HG02759 (cell line): ENCODE data around the gene EHD2.
"Not testable (repeated sequence)": the region's sequence is repeated elsewhere in the genome, so short reads cannot be mapped to it uniquely, and the experiment has no call there.

Source experiments
- ATAC-seq: cut with Tn5 transposase; IDR thresholded peaks from one replicate; pipeline ENCODE4 v1.9.1; 2021; ENCODE audit warnings: mild to moderate bottlenecking, moderate library complexity; ENCODE audit not compliant: unreplicated experiment

EHD2 gene, protein sequence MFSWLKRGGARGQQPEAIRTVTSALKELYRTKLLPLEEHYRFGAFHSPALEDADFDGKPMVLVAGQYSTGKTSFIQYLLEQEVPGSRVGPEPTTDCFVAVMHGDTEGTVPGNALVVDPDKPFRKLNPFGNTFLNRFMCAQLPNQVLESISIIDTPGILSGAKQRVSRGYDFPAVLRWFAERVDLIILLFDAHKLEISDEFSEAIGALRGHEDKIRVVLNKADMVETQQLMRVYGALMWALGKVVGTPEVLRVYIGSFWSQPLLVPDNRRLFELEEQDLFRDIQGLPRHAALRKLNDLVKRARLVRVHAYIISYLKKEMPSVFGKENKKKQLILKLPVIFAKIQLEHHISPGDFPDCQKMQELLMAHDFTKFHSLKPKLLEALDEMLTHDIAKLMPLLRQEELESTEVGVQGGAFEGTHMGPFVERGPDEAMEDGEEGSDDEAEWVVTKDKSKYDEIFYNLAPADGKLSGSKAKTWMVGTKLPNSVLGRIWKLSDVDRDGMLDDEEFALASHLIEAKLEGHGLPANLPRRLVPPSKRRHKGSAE

DNA sequence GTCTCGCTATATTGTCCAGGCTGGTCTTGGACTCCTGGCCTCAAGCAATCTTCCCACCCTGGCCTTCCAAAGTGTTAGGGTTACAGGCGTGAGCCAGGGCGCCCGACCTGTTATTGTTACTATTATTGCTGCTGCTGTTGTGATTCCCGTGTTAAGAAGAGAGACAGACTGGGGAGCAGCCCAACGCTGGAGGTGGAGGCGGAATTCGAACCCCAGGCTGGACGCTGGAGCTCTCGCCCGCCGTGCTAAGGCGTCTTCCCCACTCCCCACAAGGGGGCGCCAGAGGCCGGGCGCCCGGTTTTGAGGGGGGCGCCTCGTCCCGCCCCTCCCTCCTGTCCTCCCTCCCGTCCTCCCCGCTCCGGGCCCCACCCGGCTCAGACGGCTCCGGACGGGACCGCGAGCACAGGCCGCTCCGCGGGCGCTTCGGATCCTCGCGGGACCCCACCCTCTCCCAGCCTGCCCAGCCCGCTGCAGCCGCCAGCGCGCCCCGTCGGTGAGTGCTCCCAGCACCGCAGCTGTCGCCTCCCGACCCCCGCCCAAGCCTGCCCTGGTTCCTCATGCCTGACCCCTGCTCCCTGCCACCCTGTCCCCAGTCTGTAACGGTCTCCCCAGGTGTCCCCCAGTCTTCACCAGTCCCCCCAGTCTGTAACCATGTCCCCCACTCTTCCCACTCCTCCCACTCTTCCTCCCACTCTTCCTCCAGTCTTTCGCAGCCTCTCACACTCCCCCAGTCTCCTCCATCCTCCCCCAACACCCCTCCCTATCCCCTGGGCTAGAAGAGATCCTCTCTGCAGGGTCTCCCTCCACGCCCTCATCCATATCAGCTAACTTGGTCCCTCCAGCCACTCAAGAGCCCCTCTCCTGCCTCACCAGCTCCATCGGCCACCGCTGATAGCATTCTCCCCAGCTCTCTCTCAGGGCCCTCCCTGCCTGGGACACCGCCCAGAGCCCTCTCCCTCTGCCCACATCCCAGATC is at the start of gene EHD2:
Gene EHD2, plus strand, starts transcription at position 377 of the 976 bp plus-strand sequence. CDS start 3,191 bp downstream, outside the sequence.
- ATAC-seq, result no peak

DNA sequence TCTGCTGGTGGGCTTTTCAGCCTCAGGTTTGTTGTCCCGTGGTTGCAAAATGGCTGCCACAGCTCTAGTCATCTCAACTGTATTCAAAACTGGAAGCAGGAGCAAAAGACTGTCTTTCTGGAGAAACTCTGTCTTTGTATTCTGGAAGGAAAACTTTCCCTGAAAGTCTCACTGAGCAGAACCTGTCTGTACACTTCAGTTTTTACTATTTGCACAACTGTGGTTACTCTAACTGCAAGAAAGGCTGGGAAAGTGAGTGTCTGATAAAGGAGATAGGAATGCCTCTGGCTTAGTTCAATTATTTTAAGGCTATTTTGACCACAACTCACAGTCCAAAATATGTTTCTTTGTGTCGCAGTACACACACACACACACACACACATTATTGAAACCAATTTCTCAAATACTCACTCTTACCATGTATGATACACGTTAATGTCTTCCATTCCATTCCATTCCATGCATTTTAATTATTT is 49.7 kb upstream of the EHD2 start:
- no peak for ATAC-seq

GRCh38 chr19:47663911-47664771 is 49.1 kb upstream of the EHD2 start:
- no peak for ATAC-seq

DNA sequence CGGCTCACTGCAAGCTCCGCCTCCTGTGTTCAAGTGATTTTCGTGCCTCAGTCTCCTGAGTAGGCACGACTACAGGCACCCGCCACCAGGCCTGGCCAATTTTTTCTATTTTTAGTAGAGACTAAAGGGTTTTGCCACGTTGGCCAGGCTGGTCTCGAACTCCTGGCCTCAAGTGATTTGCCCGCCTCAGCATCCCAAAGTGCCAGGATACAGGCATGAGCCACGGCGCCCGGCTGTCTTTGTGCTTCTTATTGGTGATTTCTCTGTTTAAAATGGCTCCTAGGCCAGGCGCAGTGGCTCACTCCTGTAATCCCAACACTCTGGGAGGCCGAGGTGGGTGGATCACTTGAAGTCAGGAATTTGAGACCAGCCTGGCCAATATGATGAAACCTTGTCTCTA is 44.7 kb upstream of the EHD2 start:
- ATAC-seq, result not testable (repeated sequence)

- ATAC-seq, result no peak
These were observed 42.5 kb upstream of the EHD2 start for GRCh38 chr19:47670736-47671135.

GRCh38 chr19:47671499-47671898 is 41.7 kb upstream of the EHD2 start:
- ATAC-seq, result no peak

DNA sequence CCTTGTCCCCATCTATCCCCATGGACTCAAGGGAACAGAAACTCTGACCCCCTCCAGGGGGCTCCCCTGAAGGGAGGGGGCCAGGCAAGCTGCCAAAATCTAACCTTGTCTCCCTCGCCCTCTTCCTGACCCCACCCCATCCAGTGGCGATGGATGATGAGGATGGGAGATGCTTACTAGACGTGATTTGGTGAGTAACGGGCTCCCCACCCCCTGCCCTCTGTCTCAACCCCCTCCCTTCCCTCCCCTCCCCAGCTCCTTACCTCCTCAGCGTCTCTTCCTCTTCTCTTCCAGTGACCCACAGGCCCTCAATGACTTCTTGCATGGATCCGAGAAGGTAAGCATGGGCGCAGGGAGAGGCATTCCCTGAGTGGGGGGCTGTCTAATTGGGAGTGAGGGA is 39.8 kb upstream of the EHD2 start:
- ATAC-seq, result no peak

DNA sequence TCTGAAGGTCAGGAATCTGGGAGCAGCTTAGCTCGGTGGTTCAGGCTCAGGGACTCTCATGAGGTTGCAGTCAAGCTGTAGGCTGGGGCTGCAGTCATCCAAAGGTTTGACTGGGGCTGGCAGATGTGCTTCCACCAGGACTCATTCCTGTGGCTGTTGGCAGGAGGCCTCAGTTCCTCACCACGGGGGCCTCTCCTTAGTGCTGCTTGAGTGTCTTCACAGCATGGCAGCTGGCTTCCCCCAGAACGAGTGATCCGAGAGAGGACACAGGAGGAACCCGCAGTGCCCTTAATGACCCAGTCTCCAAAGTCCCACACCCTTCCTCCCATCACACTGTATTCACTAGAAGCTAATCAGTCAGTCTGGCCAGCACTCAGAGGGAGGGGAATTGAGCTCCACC is 38.7 kb upstream of the EHD2 start:
- no peak for ATAC-seq

- ATAC-seq, result no peak
These were observed 38.0 kb upstream of the EHD2 start for GRCh38 chr19:47675271-47675670.

- no peak for ATAC-seq
These were observed 37.4 kb upstream of the EHD2 start for GRCh38 chr19:47675859-47676258.

DNA sequence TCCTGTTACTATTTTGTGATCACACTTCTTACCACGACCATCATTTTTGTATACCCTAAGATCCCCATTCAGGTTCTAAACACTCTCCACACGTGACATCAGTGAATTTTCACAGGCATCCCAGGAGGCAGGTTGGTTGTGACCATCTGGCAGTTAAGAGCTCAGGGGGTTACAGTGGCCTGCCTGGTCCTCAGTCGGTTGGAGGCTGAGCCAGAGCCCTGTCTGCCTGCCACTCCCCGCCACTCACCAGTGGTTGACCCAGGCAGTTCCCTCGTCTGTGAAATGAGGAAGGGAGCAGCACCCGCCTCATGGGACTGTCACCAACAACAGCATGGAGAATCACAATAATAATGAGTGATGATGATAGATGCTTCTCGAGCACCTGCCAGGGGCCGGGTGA is 36.4 kb upstream of the EHD2 start:
- no peak for ATAC-seq

GRCh38 chr19:47679251-47679900 is 33.8 kb upstream of the EHD2 start:
- ATAC-seq, result no peak

GRCh38 chr19:47679922-47680857 is 33.0 kb upstream of the EHD2 start:
- ATAC-seq, result no peak

DNA sequence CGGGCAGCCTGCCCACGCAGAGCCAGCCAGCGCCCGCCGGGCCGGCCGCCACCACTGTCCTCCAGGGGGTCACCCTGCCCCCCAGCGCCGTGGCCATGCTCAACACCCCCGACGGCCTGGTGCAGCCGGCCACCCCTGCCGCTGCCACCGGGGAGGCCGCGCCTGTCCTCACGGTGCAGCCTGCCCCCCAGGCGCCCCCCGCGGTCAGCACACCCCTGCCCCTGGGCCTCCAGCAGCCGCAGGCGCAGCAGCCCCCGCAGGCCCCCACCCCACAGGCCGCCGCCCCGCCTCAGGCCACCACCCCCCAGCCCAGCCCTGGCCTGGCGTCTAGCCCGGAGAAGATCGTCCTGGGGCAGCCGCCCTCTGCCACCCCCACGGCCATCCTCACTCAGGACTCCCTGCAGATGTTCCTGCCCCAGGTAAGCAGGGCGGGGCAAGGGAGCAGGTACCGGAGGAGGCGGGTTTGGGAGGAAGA is 32.3 kb upstream of the EHD2 start:
- ATAC-seq, result no peak

GRCh38 chr19:47681388-47681787 is 31.8 kb upstream of the EHD2 start:
- ATAC-seq, result no peak

- ATAC-seq, result no peak
These were observed 31.3 kb upstream of the EHD2 start for GRCh38 chr19:47681936-47682335.

- no peak for ATAC-seq
These were observed 30.3 kb upstream of the EHD2 start for GRCh38 chr19:47682939-47683338.

DNA sequence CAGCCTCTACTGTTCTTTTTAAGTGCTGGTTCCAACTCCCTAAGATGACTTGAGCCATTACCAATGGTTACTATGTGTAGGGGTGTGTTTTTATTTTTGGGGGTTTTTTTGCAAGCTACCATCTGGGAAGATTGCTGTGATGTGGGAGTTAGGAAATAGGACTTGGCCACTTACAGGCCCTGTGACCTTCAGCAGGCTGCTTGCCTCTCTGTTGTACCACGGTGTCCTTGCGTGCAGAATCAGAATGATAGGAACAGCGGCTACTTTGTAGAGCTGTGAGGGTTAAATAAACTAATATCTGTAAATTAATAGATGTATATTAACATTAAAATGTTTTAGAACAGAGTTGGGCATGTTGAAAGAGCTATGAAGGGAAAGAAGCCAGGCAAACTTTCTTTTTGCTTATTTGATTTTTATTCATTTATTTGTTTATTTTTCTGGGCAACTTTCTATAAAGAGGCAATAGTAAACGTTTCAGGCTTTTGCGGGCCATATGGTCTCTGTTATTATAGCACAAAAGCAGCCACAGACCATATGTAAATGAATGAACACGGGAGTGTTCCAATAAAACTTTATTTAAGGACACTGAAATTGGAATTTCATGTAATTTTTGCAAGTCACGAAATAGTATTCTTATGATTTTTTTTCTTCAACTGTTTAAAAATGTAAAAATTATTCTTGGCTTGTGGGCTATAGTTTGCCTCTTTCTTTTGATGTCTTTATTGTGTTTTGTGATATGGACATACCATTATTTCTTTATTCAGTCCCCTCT is 26.4 kb upstream of the EHD2 start:
- ATAC-seq, result no peak
